Measurements from ENCODE around the gene SNORC. TPM values are rescaled to one million over a fixed set of nuclear protein-coding genes. Genes with fewer than 3 reads are reported as not detected.

SNORC gene
- total and polyA plus RNA-seq, 4 donors: 0.63 to 2.1 (median 1.3) TPM

DNA sequence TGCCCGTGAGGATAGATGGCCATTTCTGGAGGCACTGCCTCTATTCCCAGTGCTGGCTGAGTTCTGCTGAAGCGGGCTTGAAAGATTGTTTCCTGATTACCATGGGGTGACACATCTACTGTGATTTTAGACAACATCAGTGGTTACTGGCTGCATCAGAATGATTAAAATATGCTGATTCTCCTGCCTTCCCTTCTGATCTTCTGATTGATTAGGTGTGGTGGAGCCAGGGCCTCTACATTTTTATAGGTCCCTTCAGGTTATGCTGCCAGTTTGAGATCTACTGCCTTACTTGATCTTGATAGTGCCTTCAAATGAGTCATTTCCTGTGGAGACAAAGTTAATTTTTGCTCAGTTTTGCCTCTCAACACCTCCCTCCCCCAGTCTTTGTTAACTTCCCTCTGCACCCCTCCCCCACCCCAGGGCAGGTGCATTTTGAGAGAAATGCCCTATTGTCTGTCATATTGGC is 31.6 kb upstream of the SNORC start:
- H3K9me3 ChIP-seq (ENCODE audit: control insufficient read depth in 4 of 4, insufficient read depth in 3 of 4, low read length in 3 of 4): no peaks in the 10 kb centered on the region
- DNase-seq (peak in 1 of 3 donors; percentile 25), ATAC-seq (ENCODE audit: insufficient read depth, low FRiP score) (peak; percentile 41)
- peak overlapping the region in 1 of 2 donors; percentile 11 for H3K9ac ChIP-seq (ENCODE audit: insufficient read depth in 1 of 2, low read length in 2 of 2)
- H3K36me3 ChIP-seq (ENCODE audit: control insufficient read depth in 4 of 4, insufficient read depth in 4 of 4, low read length in 4 of 4): peaks cover 12 to 29% (median 20%) of the 10 kb centered on the region in 4 donors
- H3K27me3 ChIP-seq (ENCODE audit: control insufficient read depth in 3 of 3, insufficient read depth in 3 of 3, low read length in 2 of 3): no peaks in the 10 kb centered on the region
- peak overlapping the region in 1 of 2 donors; percentile 36 for H3K27ac ChIP-seq (ENCODE audit: low read depth in 1 of 2, low read length in 1 of 2)
- WGBS, 2 donors: 35 to 48% methylated on average over 2 of the region's 2 CpGs
- TF ChIP-seq, protein P1, sequence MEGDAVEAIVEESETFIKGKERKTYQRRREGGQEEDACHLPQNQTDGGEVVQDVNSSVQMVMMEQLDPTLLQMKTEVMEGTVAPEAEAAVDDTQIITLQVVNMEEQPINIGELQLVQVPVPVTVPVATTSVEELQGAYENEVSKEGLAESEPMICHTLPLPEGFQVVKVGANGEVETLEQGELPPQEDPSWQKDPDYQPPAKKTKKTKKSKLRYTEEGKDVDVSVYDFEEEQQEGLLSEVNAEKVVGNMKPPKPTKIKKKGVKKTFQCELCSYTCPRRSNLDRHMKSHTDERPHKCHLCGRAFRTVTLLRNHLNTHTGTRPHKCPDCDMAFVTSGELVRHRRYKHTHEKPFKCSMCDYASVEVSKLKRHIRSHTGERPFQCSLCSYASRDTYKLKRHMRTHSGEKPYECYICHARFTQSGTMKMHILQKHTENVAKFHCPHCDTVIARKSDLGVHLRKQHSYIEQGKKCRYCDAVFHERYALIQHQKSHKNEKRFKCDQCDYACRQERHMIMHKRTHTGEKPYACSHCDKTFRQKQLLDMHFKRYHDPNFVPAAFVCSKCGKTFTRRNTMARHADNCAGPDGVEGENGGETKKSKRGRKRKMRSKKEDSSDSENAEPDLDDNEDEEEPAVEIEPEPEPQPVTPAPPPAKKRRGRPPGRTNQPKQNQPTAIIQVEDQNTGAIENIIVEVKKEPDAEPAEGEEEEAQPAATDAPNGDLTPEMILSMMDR (IDR thresholded peaks at IDR 0.05; ENCODE audit: control extremely low read depth, extremely low read depth): no peak
- no peak overlapping the region for H3K4me3 ChIP-seq
- H3K4me1 ChIP-seq (ENCODE audit: control insufficient read depth in 5 of 5, insufficient read depth in 5 of 5, low read length in 5 of 5): peaks cover 2 to 24% (median 17%) of the 10 kb centered on the region in 5 donors

DNA sequence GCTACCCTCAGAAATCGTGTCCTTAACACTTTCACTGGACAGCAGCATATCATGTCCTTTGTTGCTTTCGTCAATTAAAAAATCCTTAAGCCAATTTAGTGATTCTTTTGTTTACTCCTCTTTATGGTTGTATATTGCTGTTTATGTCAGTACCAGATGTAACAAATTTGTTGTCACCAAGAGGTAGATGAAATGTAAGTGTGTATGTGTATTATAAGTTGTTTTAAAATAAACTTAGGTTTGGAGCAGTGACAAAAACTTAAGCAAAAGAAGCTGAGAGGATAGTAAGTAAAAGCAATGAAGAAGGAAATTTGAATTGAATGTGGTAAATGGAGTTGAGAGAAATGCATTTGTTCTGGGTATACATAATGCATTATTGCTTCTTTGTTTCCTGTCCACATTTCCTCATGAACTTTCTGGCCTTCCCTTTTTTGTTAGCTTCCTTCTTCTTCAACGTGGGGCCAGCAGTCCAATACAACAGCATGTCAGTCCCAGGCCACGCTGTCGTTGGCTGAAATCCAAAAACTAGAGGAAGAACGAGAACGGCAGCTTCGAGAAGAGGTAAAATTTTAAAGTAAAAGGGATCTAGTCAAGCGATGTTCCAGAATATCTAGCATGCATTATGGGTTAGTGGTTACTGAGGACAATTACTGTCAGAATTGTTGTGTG is 30.5 kb upstream of the SNORC start:
- peaks cover 3 to 27% (median 19%) of the 10 kb centered on the region in 4 donors for H3K36me3 ChIP-seq (ENCODE audit: control insufficient read depth in 4 of 4, insufficient read depth in 4 of 4, low read length in 4 of 4)
- peak; percentile 44 to 75 (median 75) for DNase-seq
- TF ChIP-seq, protein P1 (IDR thresholded peaks at IDR 0.05; ENCODE audit: control extremely low read depth, extremely low read depth): no peak
- peaks cover 2 to 24% (median 17%) of the 10 kb centered on the region in 5 donors for H3K4me1 ChIP-seq (ENCODE audit: control insufficient read depth in 5 of 5, insufficient read depth in 5 of 5, low read length in 5 of 5)
- no peak overlapping the region for H3K27ac ChIP-seq (ENCODE audit: low read depth in 1 of 2, low read length in 1 of 2)
- ATAC-seq (ENCODE audit: insufficient read depth, low FRiP score): peak; percentile 58
- H3K9me3 ChIP-seq (ENCODE audit: control insufficient read depth in 4 of 4, insufficient read depth in 3 of 4, low read length in 3 of 4): no peaks in the 10 kb centered on the region
- H3K4me3 ChIP-seq: no peak overlapping the region
- H3K9ac ChIP-seq (ENCODE audit: insufficient read depth in 1 of 2, low read length in 2 of 2): peak overlapping the region in 1 of 2 donors; percentile 38
- H3K27me3 ChIP-seq (ENCODE audit: control insufficient read depth in 3 of 3, insufficient read depth in 3 of 3, low read length in 2 of 3): no peaks in the 10 kb centered on the region
- 23 to 26% methylated on average over 9 of the region's 9 CpGs for WGBS, 2 donors

DNA sequence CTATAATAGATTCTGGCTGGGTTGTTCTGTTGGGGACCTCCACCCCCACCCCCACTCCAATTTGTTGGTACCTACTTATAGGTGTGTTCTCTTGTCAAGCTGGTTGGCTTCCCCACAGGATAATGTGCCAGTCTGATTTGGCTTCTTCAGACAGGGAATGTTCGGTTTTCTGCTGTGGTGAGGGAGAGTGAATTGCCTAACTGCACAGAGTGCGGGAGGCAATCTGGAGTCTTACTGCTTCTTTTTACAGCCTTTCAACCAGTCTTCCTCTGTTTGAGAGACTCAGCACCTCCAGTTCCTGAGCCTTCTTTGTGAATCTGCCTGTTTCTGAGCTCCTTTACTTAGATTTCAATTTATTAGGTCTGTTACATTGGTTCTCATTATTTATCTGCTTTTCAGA is 27.4 kb upstream of the SNORC start:
- Histone ChIP-seq H3K27ac (ENCODE audit: low read depth in 1 of 2, low read length in 1 of 2) (no peak overlapping the region), H3K4me3 (no peak overlapping the region), H3K9ac (ENCODE audit: insufficient read depth in 1 of 2, low read length in 2 of 2) (no peak overlapping the region), H3K36me3 (ENCODE audit: control insufficient read depth in 4 of 4, insufficient read depth in 4 of 4, low read length in 4 of 4) (peaks cover 20 to 43% (median 26%) of the 10 kb centered on the region in 4 donors), H3K4me1 (ENCODE audit: control insufficient read depth in 5 of 5, insufficient read depth in 5 of 5, low read length in 5 of 5) (peaks cover 0 to 23% (median 12%) of the 10 kb centered on the region in 5 donors), H3K27me3 (ENCODE audit: control insufficient read depth in 3 of 3, insufficient read depth in 3 of 3, low read length in 2 of 3) (no peaks in the 10 kb centered on the region), H3K9me3 (ENCODE audit: control insufficient read depth in 4 of 4, insufficient read depth in 3 of 4, low read length in 3 of 4) (no peaks in the 10 kb centered on the region)
- DNase-seq (no peak), ATAC-seq (ENCODE audit: insufficient read depth, low FRiP score) (no peak)
- TF ChIP-seq, protein P1 (IDR thresholded peaks at IDR 0.05; ENCODE audit: control extremely low read depth, extremely low read depth): no peak
- 40 to 64% methylated on average over 2 of the region's 2 CpGs for WGBS, 2 donors
